T-helper 2 cell treated with Interferon-gamma antibody and Interleukin-4, amounts not matched to agents 5 μg/mL and 100 μg/mL, for 36 hours (primary cell): ENCODE measurements around the gene TUBGCP4.

Experiments
- DNase-seq: peaks from one replicate; pipeline ENCODE4 v3.0.0; 2021; ENCODE audit warnings: low spot score
- H3K27ac Mint-ChIP-seq: one replicate; pipeline ENCODE4 v1.8.0; 2021; ENCODE audit warnings: mild to moderate bottlenecking, mixed read lengths
- H3K27me3 Mint-ChIP-seq: one replicate; pipeline ENCODE4 v1.8.0; 2021; ENCODE audit warnings: low read depth, mixed read lengths
- H3K36me3 Mint-ChIP-seq: one replicate; pipeline ENCODE4 v1.8.0; 2021; ENCODE audit warnings: low read depth, mixed read lengths
- H3K4me1 Mint-ChIP-seq: one replicate; pipeline ENCODE4 v1.8.0; 2021; ENCODE audit warnings: low read depth, mixed read lengths
- H3K4me3 Mint-ChIP-seq: one replicate; pipeline ENCODE4 v1.8.0; 2022; ENCODE audit warnings: mild to moderate bottlenecking, moderate library complexity, mixed read lengths
- H3K9me3 Mint-ChIP-seq: one replicate; pipeline ENCODE4 v1.8.0; 2021; ENCODE audit warnings: mixed read lengths

TUBGCP4 gene

GRCh38 chr15:43370975-43371974 lies at the start of gene TUBGCP4, which contains the start of gene ZSCAN29:
Gene TUBGCP4, plus strand, starts transcription at chr15:43371101. Its CDS starts 254 bp downstream, at chr15:43371355.
Gene ZSCAN29, minus strand, starts transcription at chr15:43371043. Its CDS starts 1,130 bp downstream, at chr15:43369913.
- peaks cover 47% of the 10 kb centered on the region for H3K4me1 Mint-ChIP-seq
- peak; percentile 85 for DNase-seq
- no peaks in the 10 kb centered on the region for H3K27me3 Mint-ChIP-seq
- peak within 1 kb of the TSS; percentile 82 for H3K27ac Mint-ChIP-seq
- H3K9me3 Mint-ChIP-seq = peaks cover 23% of the 10 kb centered on the region
- H3K4me3 Mint-ChIP-seq = peak within 1 kb of the TSS; percentile 92
- H3K36me3 Mint-ChIP-seq = peaks cover 41% of the 10 kb centered on the region

- peaks cover 8% of the 10 kb centered on the region for H3K27me3 Mint-ChIP-seq
- no peak overlapping the region for H3K4me3 Mint-ChIP-seq
- no peak overlapping the region for H3K27ac Mint-ChIP-seq
- H3K4me1 Mint-ChIP-seq = peaks cover 18% of the 10 kb centered on the region
- DNase-seq = no peak
- H3K36me3 Mint-ChIP-seq = peaks cover 22% of the 10 kb centered on the region
- no peaks in the 10 kb centered on the region for H3K9me3 Mint-ChIP-seq
Observed at GRCh38 chr15:43325039-43325684, 45.7 kb upstream of the TUBGCP4 start.

GRCh38 chr15:43329217-43329959 lies 41.5 kb upstream of the TUBGCP4 start:
- Mint-ChIP-seq H3K9me3 (no peaks in the 10 kb centered on the region), H3K27ac (peak overlapping the region; percentile 98), H3K4me3 (peak overlapping the region; percentile 95), H3K36me3 (peaks cover 38% of the 10 kb centered on the region), H3K27me3 (no peaks in the 10 kb centered on the region), H3K4me1 (peaks cover 31% of the 10 kb centered on the region)
- peak; percentile 8 for DNase-seq

- Mint-ChIP-seq H3K27ac (peak within 1 kb of the TSS; percentile 98), H3K9me3 (no peaks in the 10 kb centered on the region), H3K4me1 (peaks cover 31% of the 10 kb centered on the region), H3K36me3 (peaks cover 41% of the 10 kb centered on the region), H3K27me3 (no peaks in the 10 kb centered on the region), H3K4me3 (peak within 1 kb of the TSS; percentile 95)
- peak; percentile 89 for DNase-seq
Observed at GRCh38 chr15:43329960-43330779, 40.7 kb upstream of the TUBGCP4 start, which contains the start of gene LCMT2. Gene LCMT2, minus strand, starts transcription at chr15:43330573. Its CDS starts 84 bp downstream, at chr15:43330489.

GRCh38 chr15:43330780-43331087 lies 40.2 kb upstream of the TUBGCP4 start:
- peaks cover 30% of the 10 kb centered on the region for H3K4me1 Mint-ChIP-seq
- peaks cover 44% of the 10 kb centered on the region for H3K36me3 Mint-ChIP-seq
- H3K4me3 Mint-ChIP-seq = peak overlapping the region; percentile 95
- peak overlapping the region; percentile 98 for H3K27ac Mint-ChIP-seq
- DNase-seq = no peak
- H3K9me3 Mint-ChIP-seq = no peaks in the 10 kb centered on the region
- no peaks in the 10 kb centered on the region for H3K27me3 Mint-ChIP-seq

GRCh38 chr15:43346305-43346704 lies 24.6 kb upstream of the TUBGCP4 start:
- Mint-ChIP-seq H3K36me3 (peaks cover 22% of the 10 kb centered on the region), H3K4me1 (no peaks in the 10 kb centered on the region), H3K4me3 (no peak overlapping the region), H3K27me3 (no peaks in the 10 kb centered on the region), H3K9me3 (no peaks in the 10 kb centered on the region), H3K27ac (no peak overlapping the region)
- no peak for DNase-seq

GRCh38 chr15:43347114-43347513 lies 23.8 kb upstream of the TUBGCP4 start:
- H3K27ac Mint-ChIP-seq = no peak overlapping the region
- H3K27me3 Mint-ChIP-seq = no peaks in the 10 kb centered on the region
- no peaks in the 10 kb centered on the region for H3K9me3 Mint-ChIP-seq
- peaks cover 29% of the 10 kb centered on the region for H3K36me3 Mint-ChIP-seq
- H3K4me1 Mint-ChIP-seq = no peaks in the 10 kb centered on the region
- DNase-seq = no peak
- no peak overlapping the region for H3K4me3 Mint-ChIP-seq

- no peak overlapping the region for H3K27ac Mint-ChIP-seq
- no peaks in the 10 kb centered on the region for H3K27me3 Mint-ChIP-seq
- H3K4me1 Mint-ChIP-seq = peaks cover 3% of the 10 kb centered on the region
- H3K36me3 Mint-ChIP-seq = peaks cover 38% of the 10 kb centered on the region
- no peak overlapping the region for H3K4me3 Mint-ChIP-seq
- DNase-seq = no peak
- peaks cover 5% of the 10 kb centered on the region for H3K9me3 Mint-ChIP-seq
Observed at GRCh38 chr15:43352693-43353382, 18.1 kb upstream of the TUBGCP4 start.

GRCh38 chr15:43360821-43361220 lies 10.1 kb upstream of the TUBGCP4 start:
- Mint-ChIP-seq H3K27ac (no peak overlapping the region), H3K36me3 (peaks cover 88% of the 10 kb centered on the region), H3K9me3 (peaks cover 66% of the 10 kb centered on the region), H3K4me1 (peaks cover 4% of the 10 kb centered on the region), H3K4me3 (no peak overlapping the region), H3K27me3 (no peaks in the 10 kb centered on the region)
- DNase-seq = no peak

GRCh38 chr15:43361313-43361903 lies 9.5 kb upstream of the TUBGCP4 start:
- Mint-ChIP-seq H3K36me3 (peaks cover 89% of the 10 kb centered on the region), H3K27me3 (no peaks in the 10 kb centered on the region), H3K4me1 (peaks cover 4% of the 10 kb centered on the region), H3K27ac (no peak overlapping the region), H3K4me3 (no peak overlapping the region), H3K9me3 (peaks cover 63% of the 10 kb centered on the region)
- no peak for DNase-seq

- H3K4me1 Mint-ChIP-seq = peaks cover 47% of the 10 kb centered on the region
Observed at GRCh38 chr15:43370310-43370974, 459 bp upstream of the TUBGCP4 start.

More at GRCh38 chr15:43370310-43370974, 459 bp upstream of the TUBGCP4 start:
- Mint-ChIP-seq H3K36me3 (peaks cover 45% of the 10 kb centered on the region), H3K27me3 (no peaks in the 10 kb centered on the region), H3K9me3 (peaks cover 23% of the 10 kb centered on the region), H3K27ac (peak overlapping the region; percentile 82), H3K4me3 (peak overlapping the region; percentile 92)
- DNase-seq = no peak
